ENCODE measurements around the gene ATP6V0D1.
A peak's percentile ranks its signal among the peaks of the same experiment; 100 is the strongest.
"Not testable (repeated sequence)": the region's sequence is repeated elsewhere in the genome, so short reads cannot be mapped to it uniquely, and the experiment has no call there.

Gene ATP6V0D1

DNA sequence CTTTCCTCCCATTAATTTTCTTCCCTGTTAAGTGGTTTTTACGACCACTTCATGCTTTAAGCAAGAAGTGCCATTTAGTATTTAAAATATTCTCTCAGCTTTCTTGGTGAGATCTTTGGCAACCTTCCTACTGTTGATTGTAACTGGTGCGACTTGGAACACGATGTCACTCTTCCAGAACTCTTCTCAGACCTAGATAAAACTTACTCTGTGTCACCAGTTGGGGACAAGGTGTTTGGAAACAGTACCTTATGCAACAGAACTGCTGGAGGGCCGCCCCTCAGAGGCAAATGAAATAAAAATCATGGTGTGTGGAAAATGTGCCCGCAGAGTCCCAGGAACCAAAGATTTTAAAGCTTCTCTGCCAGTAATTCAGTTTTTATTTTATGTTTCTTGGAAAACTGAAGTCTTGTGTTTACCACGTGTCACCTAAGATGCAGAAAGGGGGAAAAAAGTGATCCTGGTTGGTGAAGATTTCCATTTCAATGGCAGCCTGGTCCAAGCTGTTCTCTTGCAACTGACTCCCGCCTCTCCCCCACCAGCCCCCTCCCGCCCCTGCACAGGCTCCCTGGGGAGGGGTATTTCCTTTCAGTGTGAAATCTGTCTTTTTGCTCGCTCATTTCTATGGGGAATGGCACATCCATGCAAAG lies 57.2 kb downstream of the ATP6V0D1 start:
- Histone ChIP-seq H3K27me3 (ENCODE audit: control insufficient read depth, insufficient read depth, low read length) (peaks cover 47% of the 10 kb centered on the region), H3K4me2 (ENCODE audit: low read length) (no peak overlapping the region), H3K36me3 (ENCODE audit: insufficient read depth, low read length) (no peaks in the 10 kb centered on the region), H3K4me1 (ENCODE audit: control insufficient read depth, insufficient read depth, low read length) (no peaks in the 10 kb centered on the region), H3K9me3 (replicated peaks; ENCODE audit: low read length) (no peaks in the 10 kb centered on the region), H3K4me3 (ENCODE audit: low read length) (no peak overlapping the region), H3K9ac (ENCODE audit: low read depth, low read length) (no peak overlapping the region)

DNA sequence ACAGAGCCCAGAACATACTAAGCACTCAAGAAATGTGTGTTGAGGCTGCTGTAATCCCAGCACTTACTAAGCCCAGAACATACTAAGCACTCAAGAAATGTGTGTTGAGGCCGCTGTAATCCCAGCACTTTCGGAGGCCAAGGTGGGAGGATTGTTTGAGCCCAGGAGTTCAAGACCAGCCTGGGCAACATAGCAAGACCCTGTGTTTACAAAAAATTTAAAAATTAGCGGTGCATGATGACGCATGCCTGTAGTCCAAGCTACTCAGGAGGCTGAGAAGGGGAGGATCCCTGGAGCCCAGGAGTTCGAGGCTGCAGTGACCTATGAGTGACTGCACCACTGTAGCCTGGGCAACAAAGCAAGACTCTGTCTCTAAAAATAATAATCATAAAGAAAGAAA lies 57.9 kb downstream of the ATP6V0D1 start:
- no peaks in the 10 kb centered on the region for H3K9me3 ChIP-seq (replicated peaks; ENCODE audit: low read length)
- no peaks in the 10 kb centered on the region for H3K4me1 ChIP-seq (ENCODE audit: control insufficient read depth, insufficient read depth, low read length)
- H3K36me3 ChIP-seq (ENCODE audit: insufficient read depth, low read length) = no peaks in the 10 kb centered on the region
- H3K27me3 ChIP-seq (ENCODE audit: control insufficient read depth, insufficient read depth, low read length) = peaks cover 42% of the 10 kb centered on the region
- no peak overlapping the region for H3K9ac ChIP-seq (ENCODE audit: low read depth, low read length)
- no peak overlapping the region for H3K4me3 ChIP-seq (ENCODE audit: low read length)
- no peak overlapping the region for H3K4me2 ChIP-seq (ENCODE audit: low read length)

DNA sequence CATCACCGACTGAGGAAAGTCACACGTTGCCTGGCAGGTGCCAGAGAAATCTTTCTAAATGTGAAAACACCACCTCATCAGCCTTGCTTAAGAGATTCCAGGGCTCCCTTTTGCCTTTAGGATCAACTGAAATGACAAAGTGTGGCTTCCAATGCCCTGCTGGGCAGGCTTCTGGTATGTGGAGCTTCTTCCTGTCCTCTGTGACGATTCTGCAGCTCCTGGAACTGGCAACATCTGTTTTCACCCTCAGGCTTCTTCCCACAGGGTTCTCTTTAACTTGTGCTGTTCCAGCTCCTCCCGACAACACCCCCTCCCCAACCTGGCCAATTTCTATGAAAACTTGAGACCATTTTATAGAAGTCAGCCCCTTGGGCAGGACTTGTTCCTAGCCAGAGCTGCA lies 59.9 kb downstream of the ATP6V0D1 start:
- H3K4me3 ChIP-seq (ENCODE audit: low read length) = no peak overlapping the region
- no peak overlapping the region for H3K4me2 ChIP-seq (ENCODE audit: low read length)
- H3K27me3 ChIP-seq (ENCODE audit: control insufficient read depth, insufficient read depth, low read length) = peaks cover 32% of the 10 kb centered on the region
- no peaks in the 10 kb centered on the region for H3K36me3 ChIP-seq (ENCODE audit: insufficient read depth, low read length)
- H3K9ac ChIP-seq (ENCODE audit: low read depth, low read length) = no peak overlapping the region
- no peaks in the 10 kb centered on the region for H3K9me3 ChIP-seq (replicated peaks; ENCODE audit: low read length)
- H3K4me1 ChIP-seq (ENCODE audit: control insufficient read depth, insufficient read depth, low read length) = peaks cover 5% of the 10 kb centered on the region

DNA sequence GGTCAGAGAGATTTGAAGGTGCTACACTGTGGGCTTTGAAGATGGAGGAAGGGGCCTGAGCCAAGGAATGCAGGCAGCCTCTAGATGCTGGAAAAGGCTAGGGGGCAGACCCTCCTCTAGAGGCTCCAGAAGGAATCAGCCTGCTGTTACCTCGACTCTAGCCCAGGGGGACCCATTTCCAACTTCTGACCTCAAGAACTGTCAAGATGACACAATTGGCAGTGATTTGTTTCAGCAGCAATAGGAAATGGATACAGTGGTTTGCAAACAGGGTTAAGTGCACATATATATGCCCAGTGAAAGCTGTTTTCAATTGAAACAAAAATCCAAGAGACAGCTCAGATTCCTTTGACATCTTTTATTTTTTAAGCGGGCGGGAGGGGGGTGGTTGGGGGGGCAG lies 61.0 kb downstream of the ATP6V0D1 start:
- Histone ChIP-seq H3K4me3 (ENCODE audit: low read length) (no peak overlapping the region), H3K9ac (ENCODE audit: low read depth, low read length) (no peak overlapping the region), H3K27me3 (ENCODE audit: control insufficient read depth, insufficient read depth, low read length) (peaks cover 21% of the 10 kb centered on the region), H3K4me2 (ENCODE audit: low read length) (no peak overlapping the region), H3K4me1 (ENCODE audit: control insufficient read depth, insufficient read depth, low read length) (peaks cover 11% of the 10 kb centered on the region), H3K9me3 (replicated peaks; ENCODE audit: low read length) (no peaks in the 10 kb centered on the region), H3K36me3 (ENCODE audit: insufficient read depth, low read length) (no peaks in the 10 kb centered on the region)

DNA sequence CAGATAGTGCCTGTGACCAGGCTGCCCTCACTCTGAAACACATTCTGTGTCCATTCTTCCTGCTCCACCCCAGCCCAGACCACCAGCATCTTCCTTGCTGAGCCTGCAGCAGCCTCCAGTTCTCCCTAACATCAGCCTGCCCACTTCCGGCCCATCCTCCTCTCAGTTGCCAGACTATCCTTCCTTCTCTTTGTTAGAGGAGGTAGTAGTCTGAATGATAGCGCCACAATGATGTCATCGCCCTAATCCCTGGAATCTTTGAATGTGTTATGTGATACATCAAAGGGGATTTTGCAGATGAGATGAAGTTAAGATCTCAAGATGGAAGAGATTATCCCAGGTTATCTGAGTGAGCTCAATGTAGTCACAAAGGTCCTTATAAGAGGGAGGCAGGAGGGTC lies 61.5 kb downstream of the ATP6V0D1 start:
- no peak overlapping the region for H3K4me3 ChIP-seq (ENCODE audit: low read length)
- H3K9ac ChIP-seq (ENCODE audit: low read depth, low read length) = no peak overlapping the region
- H3K9me3 ChIP-seq (replicated peaks; ENCODE audit: low read length) = no peaks in the 10 kb centered on the region
- H3K36me3 ChIP-seq (ENCODE audit: insufficient read depth, low read length) = no peaks in the 10 kb centered on the region
- peaks cover 11% of the 10 kb centered on the region for H3K4me1 ChIP-seq (ENCODE audit: control insufficient read depth, insufficient read depth, low read length)
- H3K4me2 ChIP-seq (ENCODE audit: low read length) = no peak overlapping the region
- peaks cover 17% of the 10 kb centered on the region for H3K27me3 ChIP-seq (ENCODE audit: control insufficient read depth, insufficient read depth, low read length)

DNA sequence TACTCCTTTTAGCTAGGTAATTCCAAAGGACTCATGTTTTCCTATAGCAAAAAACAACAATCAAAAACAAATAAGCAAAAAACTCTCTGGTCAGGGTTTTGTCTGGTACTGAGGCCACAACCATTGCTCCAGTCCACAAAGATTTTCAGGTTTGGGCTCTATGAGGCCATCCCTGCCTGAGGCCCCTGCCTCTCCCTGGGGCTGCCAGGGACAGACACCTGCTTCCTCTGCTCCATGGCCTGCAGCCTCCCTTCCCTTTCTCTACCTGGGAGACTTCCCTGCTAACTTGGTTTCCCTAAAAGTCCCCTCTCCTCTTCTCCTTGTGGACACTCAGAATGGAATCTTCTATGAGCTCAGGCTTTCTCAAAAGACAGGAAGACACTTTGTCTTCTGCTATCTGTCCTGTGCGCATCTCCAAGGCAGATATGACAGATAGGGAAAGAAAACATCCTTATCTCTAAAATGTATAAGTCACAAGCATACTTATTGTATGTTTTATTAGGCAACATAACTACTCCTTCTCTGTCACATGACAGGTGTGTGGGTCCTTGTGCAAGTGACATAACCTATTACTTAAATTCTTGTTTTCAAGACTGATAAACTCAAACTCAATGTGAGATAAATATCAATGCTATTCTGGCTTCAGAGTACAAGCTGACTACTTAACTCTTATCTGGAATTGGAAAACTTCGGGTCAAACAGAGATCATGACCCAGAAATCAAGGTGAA lies 63.5 kb downstream of the ATP6V0D1 start:
- peaks cover under 1% of the 10 kb centered on the region for H3K27me3 ChIP-seq (ENCODE audit: control insufficient read depth, insufficient read depth, low read length)
- no peak overlapping the region for H3K4me2 ChIP-seq (ENCODE audit: low read length)
- H3K4me1 ChIP-seq (ENCODE audit: control insufficient read depth, insufficient read depth, low read length) = peaks cover 16% of the 10 kb centered on the region
- no peak overlapping the region for H3K4me3 ChIP-seq (ENCODE audit: low read length)
- H3K9me3 ChIP-seq (replicated peaks; ENCODE audit: low read length) = no peaks in the 10 kb centered on the region
- no peaks in the 10 kb centered on the region for H3K36me3 ChIP-seq (ENCODE audit: insufficient read depth, low read length)
- H3K9ac ChIP-seq (ENCODE audit: low read depth, low read length) = no peak overlapping the region

DNA sequence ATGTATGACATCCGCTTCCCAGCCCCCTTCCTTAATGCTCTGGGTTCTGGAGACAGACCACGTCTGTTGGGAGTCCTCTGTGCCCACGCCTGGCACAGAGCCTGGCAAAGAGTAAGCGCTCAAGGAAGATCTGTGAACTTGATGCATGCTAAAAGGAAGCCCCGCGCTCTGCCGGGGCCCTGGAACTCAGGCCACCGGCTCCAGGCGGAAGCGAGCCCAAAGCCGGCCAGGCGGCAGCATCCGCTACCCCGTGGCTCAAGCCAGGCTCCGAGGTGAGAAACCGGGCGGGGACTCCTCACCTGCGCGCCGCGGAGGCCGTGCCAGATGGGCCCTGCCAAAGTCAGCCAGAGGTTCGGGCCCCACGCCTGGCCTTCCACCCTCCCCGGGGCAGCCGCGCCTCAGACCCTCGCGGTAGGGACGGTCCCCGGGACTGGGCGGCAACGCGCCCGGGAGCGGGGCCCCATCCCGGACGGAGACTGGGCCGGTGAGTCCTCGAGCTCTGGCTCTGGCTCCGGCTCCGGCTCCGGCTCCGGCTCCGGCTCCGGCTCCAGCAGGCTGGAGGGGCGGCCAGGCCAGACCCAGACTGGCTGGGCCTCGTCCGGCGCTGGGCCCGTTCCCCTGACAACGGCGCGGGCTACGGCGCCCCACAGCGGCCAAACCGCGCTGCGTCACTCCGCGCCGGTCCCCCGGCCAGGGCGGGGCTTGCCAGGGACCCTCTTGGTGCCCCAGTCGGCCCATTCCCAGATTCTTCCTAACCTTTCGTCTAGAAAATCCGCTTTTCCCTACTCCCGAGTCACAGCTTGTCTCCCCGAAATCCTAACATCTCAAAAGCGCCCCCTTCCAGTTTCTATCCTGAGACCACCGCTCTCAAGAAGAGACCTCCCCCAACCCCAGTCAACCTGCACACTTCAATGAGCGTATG lies 64.8 kb downstream of the ATP6V0D1 start, which contains the start of gene ZDHHC1:
Gene ZDHHC1 (minus strand): TSS at position 606 of the 922 bp plus-strand sequence. CDS start 8,702 bp downstream, outside the sequence.
- Histone ChIP-seq H3K4me1 (ENCODE audit: control insufficient read depth, insufficient read depth, low read length) (peaks cover 16% of the 10 kb centered on the region), H3K36me3 (ENCODE audit: insufficient read depth, low read length) (no peaks in the 10 kb centered on the region), H3K9ac (ENCODE audit: low read depth, low read length) (peak within 1 kb of the TSS; percentile 95), H3K4me2 (ENCODE audit: low read length) (peak within 1 kb of the TSS; percentile 98), H3K27me3 (ENCODE audit: control insufficient read depth, insufficient read depth, low read length) (no peaks in the 10 kb centered on the region), H3K4me3 (ENCODE audit: low read length) (peak within 1 kb of the TSS; percentile 79), H3K9me3 (replicated peaks; ENCODE audit: low read length) (no peaks in the 10 kb centered on the region)

DNA sequence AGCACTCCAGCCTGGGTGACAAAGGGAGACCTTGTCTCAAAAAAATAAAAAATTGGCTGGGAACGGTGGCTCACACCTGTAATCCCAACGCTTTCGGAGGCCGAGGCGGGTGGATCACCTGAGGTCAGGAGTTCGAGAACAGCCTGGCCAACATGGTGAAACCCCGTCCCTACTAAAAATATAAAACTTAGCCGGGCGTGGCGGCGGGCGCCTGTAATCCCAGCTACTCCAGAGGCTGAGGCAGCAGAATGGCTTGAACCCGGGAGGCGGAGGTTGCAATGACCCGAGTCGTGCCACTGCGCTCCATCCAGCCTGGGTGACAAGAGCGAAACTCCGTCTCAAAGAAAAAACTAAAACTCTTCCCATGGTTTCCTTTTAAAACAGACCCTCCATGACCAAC lies 65.5 kb downstream of the ATP6V0D1 start:
- not testable (repeated sequence) for H3K36me3 ChIP-seq (ENCODE audit: insufficient read depth, low read length); H3K9me3 ChIP-seq (replicated peaks; ENCODE audit: low read length); H3K27me3 ChIP-seq (ENCODE audit: control insufficient read depth, insufficient read depth, low read length)
- H3K4me3 ChIP-seq (ENCODE audit: low read length) = peak overlapping the region; percentile 79
- H3K4me1 ChIP-seq (ENCODE audit: control insufficient read depth, insufficient read depth, low read length) = peaks cover 16% of the 10 kb centered on the region
- H3K9ac ChIP-seq (ENCODE audit: low read depth, low read length) = peak overlapping the region; percentile 95
- peak overlapping the region; percentile 98 for H3K4me2 ChIP-seq (ENCODE audit: low read length)

DNA sequence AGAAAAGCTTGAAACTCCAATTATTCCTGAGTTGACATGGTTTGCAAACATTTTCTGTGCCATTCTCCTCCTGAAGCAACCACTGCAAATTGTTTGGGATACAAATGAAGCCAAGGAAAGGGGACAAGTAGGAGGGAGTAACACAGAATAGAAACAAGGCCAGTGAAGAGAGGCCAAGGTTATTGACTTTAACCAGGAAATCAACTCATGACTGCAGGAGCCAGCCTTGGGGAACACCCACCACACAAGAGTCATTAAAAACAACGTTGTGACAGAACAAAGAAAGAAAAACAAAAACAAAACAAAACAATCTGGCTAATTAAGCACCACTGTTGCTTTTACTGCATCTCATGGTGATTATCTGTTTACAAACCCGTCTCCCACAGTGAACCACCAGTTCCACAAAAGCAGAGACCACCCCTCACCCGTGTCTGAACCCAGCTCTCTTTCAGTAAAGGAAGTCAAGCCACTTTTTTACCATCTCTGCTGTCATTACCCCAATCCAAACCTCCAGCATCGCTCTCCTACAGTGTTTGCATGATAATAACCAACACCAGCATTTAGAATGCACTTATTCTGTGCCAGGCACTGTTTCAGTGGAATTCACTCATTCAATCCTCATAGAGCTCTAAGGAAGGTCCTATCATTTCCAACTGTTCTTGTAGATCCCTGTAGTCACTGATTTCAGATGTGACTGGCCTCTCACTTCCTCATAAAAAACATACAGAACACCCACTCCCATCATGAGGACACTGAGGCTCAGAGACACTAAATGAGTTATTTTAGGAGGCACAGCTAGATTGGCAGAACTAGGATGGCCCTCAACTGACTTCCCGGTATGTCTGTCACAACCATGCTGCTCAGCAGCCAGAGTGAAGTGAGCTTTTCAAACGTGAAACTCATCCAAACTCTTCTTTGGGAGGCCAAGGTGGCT lies 66.7 kb downstream of the ATP6V0D1 start:
- peaks cover 16% of the 10 kb centered on the region for H3K4me1 ChIP-seq (ENCODE audit: control insufficient read depth, insufficient read depth, low read length)
- no peaks in the 10 kb centered on the region for H3K27me3 ChIP-seq (ENCODE audit: control insufficient read depth, insufficient read depth, low read length)

DNA sequence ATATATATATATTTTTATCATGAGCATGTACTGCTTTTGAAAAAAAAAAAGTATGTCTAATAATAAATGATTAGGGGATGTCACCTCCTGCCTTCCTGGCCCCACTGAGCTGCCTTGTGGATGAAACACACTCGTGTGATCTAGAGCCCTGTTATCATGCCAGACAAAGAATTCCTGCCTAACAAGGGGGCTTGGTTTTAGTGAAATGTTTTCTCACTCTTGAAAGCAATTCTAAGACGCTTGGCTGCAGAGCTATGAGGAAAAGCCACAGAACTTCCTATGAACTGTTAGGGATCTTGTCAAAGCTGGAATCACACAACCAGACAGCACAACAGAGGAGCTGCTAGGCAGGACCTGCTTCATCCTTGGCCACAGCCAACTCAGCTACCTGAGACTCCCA lies 68.7 kb downstream of the ATP6V0D1 start:
- no peaks in the 10 kb centered on the region for H3K9me3 ChIP-seq (replicated peaks; ENCODE audit: low read length)
- H3K9ac ChIP-seq (ENCODE audit: low read depth, low read length) = no peak overlapping the region
- H3K4me1 ChIP-seq (ENCODE audit: control insufficient read depth, insufficient read depth, low read length) = peaks cover 22% of the 10 kb centered on the region
- no peak overlapping the region for H3K4me3 ChIP-seq (ENCODE audit: low read length)
- H3K36me3 ChIP-seq (ENCODE audit: insufficient read depth, low read length) = no peaks in the 10 kb centered on the region
- H3K27me3 ChIP-seq (ENCODE audit: control insufficient read depth, insufficient read depth, low read length) = no peaks in the 10 kb centered on the region
- no peak overlapping the region for H3K4me2 ChIP-seq (ENCODE audit: low read length)

More for the DNA sequence above, 66.7 kb downstream of the ATP6V0D1 start:
- H3K9ac ChIP-seq (ENCODE audit: low read depth, low read length) = no peak overlapping the region
- no peak overlapping the region for H3K4me3 ChIP-seq (ENCODE audit: low read length)
- H3K4me2 ChIP-seq (ENCODE audit: low read length) = no peak overlapping the region
- H3K36me3 ChIP-seq (ENCODE audit: insufficient read depth, low read length) = no peaks in the 10 kb centered on the region
- no peaks in the 10 kb centered on the region for H3K9me3 ChIP-seq (replicated peaks; ENCODE audit: low read length)
